Left renal pelvis (tissue), 4 donors: ENCODE measurements around the gene FUT6. TPM values are rescaled to one million over a fixed set of nuclear protein-coding genes. Genes with fewer than 3 reads are reported as not detected.
"Not testable (repeated sequence)": the region's sequence is repeated elsewhere in the genome, so short reads cannot be mapped to it uniquely, and the experiment has no call there.

ENCODE experiments used
- DNase-seq, 4 donors: peaks; one replicate each; pipeline ENCODE4 v3.0.0-alpha.2; 2013; ENCODE audit warnings: low read depth in 4 of 4, low spot score in 3 of 4
- polyA plus RNA-seq, 4 donors: library from polyadenylated mRNA; unstranded; fragments of 120-200 nt; gene quantifications; one replicate each; pipeline ENCODE4 v1.2.1, GENCODE V29; 2013; ENCODE audit not compliant: insufficient read length in 4 of 4

The FUT6 gene
- polyA plus RNA-seq, 4 donors: 0.25 to 12.0 (median 8.0) TPM

DNA sequence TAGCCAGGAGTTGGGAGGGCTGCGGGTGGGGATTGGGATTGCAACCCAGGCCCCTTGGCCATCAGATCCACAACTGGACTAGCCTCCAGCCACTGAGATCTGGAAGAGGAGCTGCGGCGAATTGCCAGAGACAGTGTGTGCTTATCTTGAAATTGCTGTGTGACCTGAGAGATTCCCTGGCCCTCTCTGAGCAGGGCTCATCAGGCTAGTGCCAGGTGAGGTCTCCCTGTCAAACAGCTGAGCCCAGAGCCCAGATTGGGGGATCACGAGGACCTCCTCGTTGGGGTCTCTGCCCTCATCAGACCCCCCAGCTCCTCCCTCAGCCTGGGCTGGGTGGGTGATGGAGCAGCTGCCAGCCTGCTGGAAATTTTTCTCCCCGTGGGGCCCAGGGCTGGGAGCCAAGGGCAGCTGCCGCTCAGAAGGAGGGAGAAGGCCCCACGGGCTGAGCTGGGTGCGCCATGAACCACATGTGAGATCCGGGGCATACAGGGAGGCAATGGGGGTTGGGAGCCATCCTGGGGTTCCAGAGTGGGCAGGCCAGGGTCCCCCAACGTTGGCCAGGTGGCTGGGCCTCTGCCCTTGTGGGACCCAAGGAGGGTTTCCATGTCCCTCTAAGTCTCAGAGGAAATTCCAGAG, 23.6 kb upstream of the FUT6 start:
- DNase-seq: no peak

DNA sequence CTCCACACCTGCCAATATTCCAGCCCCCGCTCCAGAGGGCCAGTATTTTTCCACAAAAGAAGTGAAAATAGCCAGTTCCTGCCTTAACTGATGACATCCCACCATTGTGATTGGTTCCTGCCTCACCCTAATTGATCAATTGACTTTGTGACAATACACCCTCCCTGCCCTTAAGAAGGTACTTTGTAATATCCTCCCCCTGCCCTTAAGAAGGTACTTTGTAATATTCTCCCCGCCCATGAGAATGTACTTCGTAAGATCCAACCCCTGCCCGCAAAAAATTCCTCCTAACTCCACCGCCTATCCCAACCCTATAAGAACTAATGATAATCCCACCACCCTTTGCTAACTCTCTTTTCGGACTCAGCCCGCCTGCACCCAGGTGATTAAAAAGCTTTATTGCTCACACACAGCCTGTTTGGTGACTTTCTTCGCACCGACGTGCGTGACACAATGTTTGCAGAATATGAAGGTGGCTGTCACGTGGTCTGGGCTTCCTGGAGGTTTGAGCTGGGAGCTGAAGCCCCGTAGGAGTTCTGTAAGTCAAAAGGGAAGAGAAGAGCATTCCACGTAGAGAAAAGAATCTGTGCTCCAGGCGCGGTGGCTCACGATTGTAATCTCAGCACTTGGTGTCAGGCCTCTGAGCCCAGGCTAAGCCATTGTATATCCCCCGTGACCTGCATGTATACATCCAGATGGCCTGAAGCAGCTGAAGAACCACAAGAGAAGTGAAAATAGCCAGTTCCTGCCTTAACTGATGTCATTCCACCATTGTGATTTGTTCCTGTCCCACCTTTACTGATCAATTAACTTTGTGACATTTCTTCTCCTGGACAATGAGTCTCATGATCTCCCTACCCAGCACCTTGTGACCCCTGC, 17.9 kb upstream of the FUT6 start:
- no peak for DNase-seq

GRCh38 chr19:5855151-5855550, 15.6 kb upstream of the FUT6 start:
- DNase-seq: not testable (repeated sequence)

GRCh38 chr19:5854121-5854520, 14.6 kb upstream of the FUT6 start:
- DNase-seq: not testable (repeated sequence)

DNA sequence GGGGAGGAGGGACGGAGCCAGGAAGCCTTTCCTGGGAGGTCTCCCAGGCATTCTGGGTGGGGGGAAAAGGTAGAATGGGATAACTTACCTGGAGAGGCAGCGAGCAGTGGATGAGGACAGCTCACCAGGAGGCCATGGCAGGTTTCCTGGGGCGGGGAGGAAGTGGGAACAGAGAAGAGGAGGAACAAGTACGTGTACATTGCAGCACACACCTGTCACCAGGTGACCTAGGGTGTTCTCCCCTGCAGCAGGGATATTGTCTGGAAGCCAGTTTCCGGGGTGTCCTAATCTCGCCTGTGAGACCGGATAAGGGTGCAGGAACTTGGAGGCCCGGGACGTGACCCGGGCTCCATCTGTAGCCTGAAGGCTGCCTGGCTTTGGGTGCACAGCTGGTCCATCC, 11.8 kb upstream of the FUT6 start, which contains the start of gene FUT3:
Gene FUT3, minus strand, starts transcription at position 148 of the 400 bp plus-strand sequence.
- no peak for DNase-seq

GRCh38 chr19:5850743-5851293, 11.3 kb upstream of the FUT6 start:
- no peak for DNase-seq

DNA sequence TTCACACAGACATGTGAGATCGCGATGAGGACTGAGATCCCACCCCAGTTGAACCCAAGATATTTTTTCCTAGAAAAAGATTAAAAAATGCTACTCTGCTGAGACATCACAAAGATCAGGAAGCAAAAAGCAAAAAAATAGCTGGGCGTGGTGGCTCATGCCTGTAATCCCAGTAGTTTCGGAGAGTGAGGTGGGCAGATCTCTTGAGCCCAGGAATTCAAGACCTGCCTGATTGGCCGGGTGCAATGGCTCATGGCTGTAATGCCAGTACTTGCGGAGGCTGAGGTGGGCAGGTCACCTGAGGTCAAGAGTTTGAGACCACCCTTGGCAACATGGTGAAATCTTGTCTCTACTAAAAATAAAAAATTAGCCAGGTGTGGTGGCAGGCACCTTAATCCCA, 10.7 kb upstream of the FUT6 start:
- no peak for DNase-seq

DNA sequence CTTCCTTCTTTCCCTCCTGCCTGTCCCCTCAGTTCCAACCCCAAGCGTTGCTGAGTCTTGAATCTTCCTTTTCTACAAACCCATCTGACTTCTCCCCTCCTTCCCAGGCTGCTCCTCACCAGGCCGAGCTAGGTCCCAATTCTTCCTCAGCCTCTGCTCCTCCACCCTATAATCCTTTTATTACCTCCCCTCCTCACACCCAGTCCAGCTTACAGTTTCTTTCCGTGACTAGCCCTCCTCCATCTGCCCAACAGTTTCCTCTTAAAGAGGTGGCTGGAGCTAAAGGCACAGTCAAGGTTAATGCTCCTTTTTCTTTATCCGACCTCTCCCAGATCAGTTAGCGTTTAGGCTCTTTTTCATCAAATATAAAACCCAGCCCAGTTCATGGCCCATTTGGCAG, 9.1 kb upstream of the FUT6 start:
- DNase-seq: not testable (repeated sequence)

DNA sequence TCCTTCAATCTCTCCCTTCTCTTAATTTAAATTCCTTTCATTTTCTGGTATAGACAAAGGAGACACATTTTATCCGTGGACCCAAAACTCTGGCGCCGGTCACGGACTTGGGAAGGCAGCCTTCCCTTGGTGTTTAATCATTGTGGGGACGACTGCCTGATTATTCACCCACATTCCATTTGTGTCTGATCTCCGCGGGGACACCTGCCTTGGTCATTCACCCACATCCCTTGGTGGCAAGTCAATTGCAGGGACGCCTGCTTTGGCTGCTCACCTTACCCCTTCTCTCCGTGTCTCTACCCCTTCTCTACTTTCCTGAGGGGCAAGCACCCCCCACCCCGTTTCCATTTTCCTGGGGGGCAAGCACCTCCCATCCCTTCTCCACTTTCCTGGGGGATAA, 8.3 kb upstream of the FUT6 start:
- not testable (repeated sequence) for DNase-seq

DNA sequence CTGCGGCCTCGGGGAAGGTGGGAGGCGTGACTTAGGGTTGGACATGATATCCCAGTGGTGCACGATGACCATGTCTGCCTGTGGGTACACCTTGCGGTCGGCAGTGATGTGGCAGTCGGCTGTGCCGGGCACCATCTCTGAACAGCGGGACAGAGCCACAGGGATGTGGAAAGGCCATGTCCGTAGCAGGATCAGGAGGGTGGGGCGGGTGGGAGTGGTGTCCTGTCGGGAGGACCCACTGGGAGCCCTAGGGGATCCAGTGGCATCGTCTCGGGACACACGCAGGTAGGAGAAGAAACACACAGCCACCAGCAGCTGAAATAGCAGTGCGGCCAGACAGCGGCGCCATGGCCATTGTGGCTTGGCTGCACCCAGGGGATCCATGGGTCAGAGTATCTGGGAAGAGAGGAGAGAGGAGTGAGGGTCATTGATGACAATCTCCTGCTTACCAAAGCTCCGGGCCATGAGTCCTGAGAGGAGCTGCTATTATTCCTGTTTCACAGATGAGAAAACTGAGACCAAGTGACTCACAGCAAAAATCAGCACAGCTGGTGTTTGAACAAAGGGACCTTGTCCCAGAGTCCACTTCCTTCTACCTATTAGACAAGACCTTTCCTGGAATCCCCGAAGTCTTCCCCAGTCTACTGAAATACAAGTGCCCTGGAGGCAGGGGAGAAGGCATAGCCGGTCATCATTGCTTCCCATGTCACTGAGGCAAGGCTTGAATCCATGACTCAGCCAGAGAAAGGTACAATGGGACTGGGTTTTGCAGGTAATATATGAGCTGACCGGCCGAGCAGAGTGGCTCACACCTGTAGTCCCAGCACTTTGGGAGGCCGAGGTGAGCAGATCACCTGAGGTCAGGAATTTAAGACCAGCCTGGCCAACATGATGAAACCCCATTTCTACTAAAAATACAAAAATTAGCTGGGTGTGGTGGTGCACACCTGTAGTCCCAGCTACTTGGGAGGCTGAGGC, 5.2 kb upstream of the FUT6 start:
- no peak for DNase-seq

DNA sequence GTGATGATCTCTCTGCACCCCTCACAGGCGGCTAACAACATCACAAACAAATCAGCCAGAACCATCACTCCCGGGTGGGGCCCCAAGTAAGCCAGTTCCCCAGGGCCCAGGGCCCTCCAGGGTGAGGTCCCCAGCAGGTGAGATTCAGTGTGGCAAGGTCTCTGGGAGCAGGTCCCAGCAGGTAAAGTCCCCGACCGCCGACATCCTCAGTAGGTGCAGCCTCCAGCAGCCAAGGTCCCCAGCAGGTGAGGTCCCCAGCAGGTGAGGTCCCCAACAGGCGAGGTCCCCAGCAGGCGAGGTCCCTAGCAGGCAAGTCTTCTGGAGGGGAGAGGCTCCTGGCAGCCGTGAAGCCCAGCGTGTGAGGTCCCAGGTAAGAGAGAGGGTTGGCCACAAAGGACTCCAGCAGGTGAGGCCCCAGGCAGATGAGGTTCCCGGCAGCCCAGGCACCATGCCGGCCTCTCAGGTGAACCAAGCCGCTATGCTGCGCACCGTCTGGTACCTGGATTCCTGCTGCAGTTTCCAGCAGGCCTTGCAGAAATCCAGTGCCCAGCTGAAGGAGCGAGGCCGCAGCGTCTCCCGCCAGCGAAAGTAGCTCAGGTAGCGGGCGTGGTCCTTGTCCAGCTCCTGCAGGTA, 3.9 kb upstream of the FUT6 start:
- DNase-seq: no peak

GRCh38 chr19:5841735-5842111, 2.2 kb upstream of the FUT6 start:
- DNase-seq: not testable (repeated sequence)

- no peak for DNase-seq
Measured at GRCh38 chr19:5838353-5839064, 993 bp downstream of the FUT6 start.

- DNase-seq: no peak
Measured at GRCh38 chr19:5837761-5838352, 1.6 kb downstream of the FUT6 start.

GRCh38 chr19:5832527-5833216, 6.8 kb downstream of the FUT6 start:
- no peak for DNase-seq

DNA sequence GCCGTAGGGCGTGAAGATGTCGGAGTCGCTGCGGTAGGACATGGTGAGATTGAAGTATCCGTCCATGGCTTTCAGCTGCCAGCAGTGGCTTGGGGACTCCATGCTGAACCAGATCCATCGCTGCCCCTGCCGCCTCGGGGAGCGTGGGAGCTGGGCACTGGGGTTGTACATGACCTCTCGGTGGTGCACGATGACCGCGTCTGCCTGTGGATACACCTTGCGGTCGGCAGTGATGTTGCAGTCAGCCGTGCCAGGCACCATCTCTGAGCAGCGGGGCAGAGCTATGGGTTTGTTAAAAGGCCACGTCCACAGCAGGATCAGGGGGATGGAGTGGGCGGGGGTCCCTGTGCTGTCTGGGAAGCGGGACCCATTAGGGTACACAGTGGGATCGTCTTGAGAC, 7.4 kb downstream of the FUT6 start:
- no peak for DNase-seq

- no peak for DNase-seq
Measured at GRCh38 chr19:5831159-5831558, 8.3 kb downstream of the FUT6 start.

- no peak for DNase-seq
Measured at GRCh38 chr19:5829567-5830310, 9.8 kb downstream of the FUT6 start.
